ENCODE measurements around the gene S1PR1. TPM values are rescaled to one million over a fixed set of nuclear protein-coding genes. Genes with fewer than 3 reads are reported as not detected.

S1PR1 gene
- total RNA-seq, 1 experiment from 2014 or later = 0.68 TPM

DNA sequence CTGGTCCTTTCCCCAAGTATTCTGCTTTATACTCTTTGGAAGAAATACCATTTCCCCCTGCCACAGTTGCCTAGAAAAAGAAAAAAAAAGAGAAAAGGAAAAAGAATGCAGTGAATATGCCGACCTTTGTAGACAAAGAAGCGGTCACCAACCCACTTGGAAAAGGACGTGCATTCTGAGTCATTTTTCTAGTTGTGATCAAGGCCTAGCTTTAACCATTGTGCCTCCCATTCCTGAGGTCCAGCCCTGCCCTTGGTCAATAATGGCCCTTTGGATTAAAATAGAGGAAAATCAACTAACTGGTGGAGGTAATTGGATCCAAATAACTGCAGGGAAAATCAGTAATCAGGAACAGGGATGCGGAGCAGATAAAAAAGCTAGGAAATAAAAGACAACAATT lies 24.8 kb downstream of the S1PR1 start:
- CTCF ChIA-PET = interaction anchor here (0.7 kb wide), 1 partner anchor 242 kb away, joined by 3 read pairs; no protein-coding TSS in a partner anchor
- intact Hi-C loops (cut with micrococcal nuclease; ENCODE audit: unreplicated experiment) = no loop called here
- Histone ChIP-seq H3K4me2 (no peak overlapping the region), H3K9me3 (ENCODE audit: insufficient read depth, low read depth) (no peaks in the 10 kb centered on the region), H3K79me2 (ENCODE audit: low read depth) (no peaks in the 10 kb centered on the region), H3K36me3 (ENCODE audit: low read depth) (no peaks in the 10 kb centered on the region), H4K20me1 (ENCODE audit: insufficient read depth) (no peaks in the 10 kb centered on the region), H3K4me1 (replicated peaks; ENCODE audit: insufficient read depth) (peaks cover 72% of the 10 kb centered on the region), H3K27ac (peak overlapping the region; percentile 32), H3K4me3 (no peak overlapping the region), H3K9me2 (ENCODE audit: insufficient read depth) (no peaks in the 10 kb centered on the region), H3F3A (ENCODE audit: insufficient read depth, low read depth) (peaks cover 17% of the 10 kb centered on the region; the same call in 1 of the 2 replicates), H3K27me3 (ENCODE audit: insufficient read depth, low read depth) (no peaks in the 10 kb centered on the region), H2AFZ (no peak overlapping the region)
- peak in 1 of 2 experiments; percentile 46 for DNase-seq
- POLR2A ChIA-PET (ENCODE audit: unreplicated experiment) = no interaction called here
- TF ChIP-seq, protein P1, sequence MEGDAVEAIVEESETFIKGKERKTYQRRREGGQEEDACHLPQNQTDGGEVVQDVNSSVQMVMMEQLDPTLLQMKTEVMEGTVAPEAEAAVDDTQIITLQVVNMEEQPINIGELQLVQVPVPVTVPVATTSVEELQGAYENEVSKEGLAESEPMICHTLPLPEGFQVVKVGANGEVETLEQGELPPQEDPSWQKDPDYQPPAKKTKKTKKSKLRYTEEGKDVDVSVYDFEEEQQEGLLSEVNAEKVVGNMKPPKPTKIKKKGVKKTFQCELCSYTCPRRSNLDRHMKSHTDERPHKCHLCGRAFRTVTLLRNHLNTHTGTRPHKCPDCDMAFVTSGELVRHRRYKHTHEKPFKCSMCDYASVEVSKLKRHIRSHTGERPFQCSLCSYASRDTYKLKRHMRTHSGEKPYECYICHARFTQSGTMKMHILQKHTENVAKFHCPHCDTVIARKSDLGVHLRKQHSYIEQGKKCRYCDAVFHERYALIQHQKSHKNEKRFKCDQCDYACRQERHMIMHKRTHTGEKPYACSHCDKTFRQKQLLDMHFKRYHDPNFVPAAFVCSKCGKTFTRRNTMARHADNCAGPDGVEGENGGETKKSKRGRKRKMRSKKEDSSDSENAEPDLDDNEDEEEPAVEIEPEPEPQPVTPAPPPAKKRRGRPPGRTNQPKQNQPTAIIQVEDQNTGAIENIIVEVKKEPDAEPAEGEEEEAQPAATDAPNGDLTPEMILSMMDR (conservative IDR thresholded peaks at IDR 0.05) = no peak
- TF ChIP-seq EZH2 (IDR thresholded peaks at IDR 0.05; ENCODE audit: low read depth) = no peak
- no TSS peak for BruUV-seq (replicated peaks)

DNA sequence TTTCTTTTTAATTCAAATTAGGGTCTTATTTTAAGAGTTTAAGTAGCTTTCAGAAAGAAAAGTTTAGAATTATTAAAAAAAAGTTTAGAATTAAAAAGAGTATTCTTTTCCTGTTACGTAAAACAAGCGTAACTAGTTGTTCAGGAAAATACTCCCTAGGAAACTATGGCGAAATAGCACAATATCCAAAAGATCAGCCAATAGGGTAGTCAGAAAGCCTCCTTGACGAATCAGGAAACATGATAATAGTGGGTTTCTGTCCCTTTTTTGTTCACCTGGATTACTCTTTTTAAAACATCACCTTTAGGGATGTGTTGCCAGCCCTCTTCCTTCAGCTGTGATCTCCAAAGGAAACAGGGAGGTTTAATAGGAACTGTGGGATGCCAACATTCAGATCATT lies 25.2 kb downstream of the S1PR1 start:
- Histone ChIP-seq H3K27me3 (ENCODE audit: insufficient read depth, low read depth) (no peaks in the 10 kb centered on the region), H2AFZ (0 out of 2 replicates have a peak overlapping the region, but pooled peaks have one; percentile 21), H3K4me3 (no peak overlapping the region), H3K36me3 (ENCODE audit: low read depth) (no peaks in the 10 kb centered on the region), H3F3A (ENCODE audit: insufficient read depth, low read depth) (peaks cover 16% of the 10 kb centered on the region; the same call in 1 of the 2 replicates), H3K4me1 (replicated peaks; ENCODE audit: insufficient read depth) (peaks cover 71% of the 10 kb centered on the region), H3K27ac (peak overlapping the region; percentile 32), H4K20me1 (ENCODE audit: insufficient read depth) (no peaks in the 10 kb centered on the region), H3K79me2 (ENCODE audit: low read depth) (no peaks in the 10 kb centered on the region), H3K9me2 (ENCODE audit: insufficient read depth) (no peaks in the 10 kb centered on the region), H3K9me3 (ENCODE audit: insufficient read depth, low read depth) (no peaks in the 10 kb centered on the region), H3K4me2 (peak overlapping the region; percentile 23; the same call in 1 of the 2 replicates)
- no peak for TF ChIP-seq EZH2 (IDR thresholded peaks at IDR 0.05; ENCODE audit: low read depth)
- TF ChIP-seq, protein P1 (conservative IDR thresholded peaks at IDR 0.05) = no peak
- ChIA-PET CTCF (interaction anchor here (0.7 kb wide), 1 partner anchor 242 kb away, joined by 3 read pairs; no protein-coding TSS in a partner anchor), POLR2A (ENCODE audit: unreplicated experiment) (no interaction called here)
- DNase-seq = no peak
- BruUV-seq (replicated peaks) = no TSS peak
- intact Hi-C loops (cut with micrococcal nuclease; ENCODE audit: unreplicated experiment) = no loop called here

DNA sequence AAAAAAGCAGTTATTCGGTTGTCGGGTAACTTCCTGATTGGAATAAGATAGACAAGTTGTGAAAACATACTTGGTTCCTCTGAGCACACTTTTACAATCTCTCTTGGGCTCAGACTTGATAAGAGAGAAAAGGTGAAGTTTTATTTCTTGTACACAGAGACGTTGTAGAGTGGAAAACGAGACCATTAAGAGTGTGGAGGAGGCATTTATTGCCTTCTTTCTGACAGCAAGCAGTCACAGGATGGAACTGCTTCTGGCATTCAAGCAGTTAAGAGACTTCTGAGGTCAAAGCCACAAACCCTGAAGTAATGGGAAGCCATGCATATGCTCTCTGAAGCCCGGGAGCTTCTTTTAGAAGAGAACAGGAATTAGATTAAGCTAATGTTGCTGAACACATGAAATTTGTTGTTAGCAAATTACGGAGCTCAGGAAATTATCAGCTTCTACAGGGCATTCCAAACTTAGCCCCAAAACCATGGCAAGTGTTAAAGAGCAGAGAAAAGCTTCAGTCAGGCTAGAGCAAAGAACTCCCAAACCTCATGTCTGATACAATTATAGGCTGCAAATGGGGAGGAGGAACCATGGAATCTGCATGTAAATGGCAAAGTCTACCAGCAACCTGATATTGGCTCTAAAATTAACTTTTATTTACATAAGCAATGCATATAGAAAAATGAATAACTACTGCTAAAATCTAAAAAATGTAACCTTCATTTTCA lies 26.0 kb downstream of the S1PR1 start:
- Histone ChIP-seq H3K9me2 (ENCODE audit: insufficient read depth) (no peaks in the 10 kb centered on the region), H3K9me3 (ENCODE audit: insufficient read depth, low read depth) (no peaks in the 10 kb centered on the region), H3K27ac (peak overlapping the region; percentile 32), H3K27me3 (ENCODE audit: insufficient read depth, low read depth) (no peaks in the 10 kb centered on the region), H3K4me1 (replicated peaks; ENCODE audit: insufficient read depth) (peaks cover 63% of the 10 kb centered on the region), H4K20me1 (ENCODE audit: insufficient read depth) (no peaks in the 10 kb centered on the region), H3K79me2 (ENCODE audit: low read depth) (no peaks in the 10 kb centered on the region), H3K36me3 (ENCODE audit: low read depth) (no peaks in the 10 kb centered on the region), H3K4me2 (no peak overlapping the region), H3K4me3 (no peak overlapping the region), H3F3A (ENCODE audit: insufficient read depth, low read depth) (peaks cover 10% of the 10 kb centered on the region; the same call in 1 of the 2 replicates), H2AFZ (0 out of 2 replicates have a peak overlapping the region, but pooled peaks have one; percentile 21)
- ChIA-PET POLR2A (ENCODE audit: unreplicated experiment) (no interaction called here), CTCF (interaction anchor here (0.6 kb wide), 1 partner anchor 24 kb away, joined by 4 read pairs; no protein-coding TSS in a partner anchor)
- BruUV-seq (replicated peaks) = no TSS peak
- no peak for DNase-seq
- TF ChIP-seq, protein P1 (conservative IDR thresholded peaks at IDR 0.05) = no peak
- no peak for TF ChIP-seq EZH2 (IDR thresholded peaks at IDR 0.05; ENCODE audit: low read depth)
- intact Hi-C loops (cut with micrococcal nuclease; ENCODE audit: unreplicated experiment) = no loop called here

Measured in PC-9 (cell line).